ENCODE results near the gene GJC1.

DNA sequence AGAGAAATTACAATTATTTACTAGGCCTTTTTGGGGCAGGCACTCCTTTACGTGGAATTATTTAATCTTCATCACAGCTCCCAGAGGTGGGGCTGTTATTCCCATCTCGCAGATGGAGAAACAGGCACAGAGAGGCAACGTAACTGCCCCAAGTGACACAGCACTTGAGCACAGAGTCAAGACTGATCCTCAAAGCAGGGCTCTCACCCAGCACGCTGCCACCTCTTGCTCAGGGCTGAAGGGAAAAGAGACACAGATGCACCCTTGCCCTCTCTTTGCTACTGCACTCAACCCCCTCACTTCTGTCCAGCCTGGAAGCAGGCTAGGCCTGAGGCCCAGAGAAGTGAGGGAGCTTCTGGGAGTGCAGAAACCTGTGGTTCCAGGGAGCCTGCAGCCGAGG lies 66.9 kb downstream of the GJC1 start:
- TF ChIP-seq POLR2A (IDR thresholded peaks at IDR 0.05; ENCODE audit: low read depth, low read length) (no peak), TAF1 (IDR thresholded peaks at IDR 0.05; ENCODE audit: borderline replicate concordance, low read depth, low read length) (no peak), POLR2AphosphoS5 (IDR thresholded peaks at IDR 0.05; ENCODE audit: low read depth, low read length) (no peak)

Measured in GM12892 (cell line).